GM18505 (cell line): ENCODE results near the gene MAPT.
"Not testable (repeated sequence)": the region's sequence is repeated elsewhere in the genome, so short reads cannot be mapped to it uniquely, and the experiment has no call there.

Source experiments
- ATAC-seq: cut with Tn5 transposase; IDR thresholded peaks from one replicate; pipeline ENCODE4 v1.9.1; 2021; ENCODE audit not compliant: unreplicated experiment
- POLR2A ChIP-seq: IDR thresholded peaks from 4 replicates; pipeline ENCODE4 v1.6.1; 2011; ENCODE audit warnings: borderline replicate concordance; ENCODE audit not compliant: insufficient read depth, insufficient read length; ENCODE audit errors: extremely low read depth

Gene MAPT

DNA sequence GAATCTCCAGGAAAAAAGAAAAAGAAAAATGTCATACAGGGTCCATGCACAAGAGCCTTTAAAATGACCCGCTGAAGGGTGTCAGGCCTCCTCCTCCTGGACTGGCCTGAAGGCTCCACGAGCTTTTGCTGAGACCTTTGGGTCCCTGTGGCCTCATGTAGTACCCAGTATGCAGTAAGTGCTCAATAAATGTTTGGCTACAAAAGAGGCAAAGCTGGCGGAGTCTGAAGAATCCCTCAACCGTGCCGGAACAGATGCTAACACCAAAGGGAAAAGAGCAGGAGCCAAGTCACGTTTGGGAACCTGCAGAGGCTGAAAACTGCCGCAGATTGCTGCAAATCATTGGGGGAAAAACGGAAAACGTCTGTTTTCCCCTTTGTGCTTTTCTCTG lies 105.5 kb downstream of the MAPT start:
- no peak for ATAC-seq
- TF ChIP-seq POLR2A = no peak

- TF ChIP-seq POLR2A = no peak
Observed at GRCh38 chr17:46000292-46000691, 105.9 kb downstream of the MAPT start.

DNA sequence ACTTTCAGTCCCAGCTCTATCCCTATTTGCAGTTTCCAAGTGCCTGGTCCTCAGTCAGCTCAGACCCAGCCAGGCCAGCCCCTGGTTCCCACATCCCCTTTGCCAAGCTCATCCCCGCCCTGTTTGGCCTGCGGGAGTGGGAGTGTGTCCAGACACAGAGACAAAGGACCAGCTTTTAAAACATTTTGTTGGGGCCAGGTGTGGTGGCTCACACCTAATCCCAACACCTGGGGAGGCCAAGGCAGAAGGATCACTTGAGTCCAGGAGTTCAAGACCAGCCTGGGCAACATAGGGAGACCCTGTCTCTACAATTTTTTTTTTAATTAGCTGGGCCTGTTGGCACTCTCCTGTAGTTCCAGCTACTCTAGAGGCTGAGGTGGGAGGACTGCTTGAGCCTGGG lies 106.4 kb downstream of the MAPT start:
- ATAC-seq = no peak
- no peak for TF ChIP-seq POLR2A

More at GRCh38 chr17:46000292-46000691, 105.9 kb downstream of the MAPT start:
- no peak for ATAC-seq

- ATAC-seq = no peak
Observed at GRCh38 chr17:46001390-46002310, 107.3 kb downstream of the MAPT start.

GRCh38 chr17:46002311-46002972 lies 108.1 kb downstream of the MAPT start:
- no peak for ATAC-seq
- TF ChIP-seq POLR2A = no peak

More at GRCh38 chr17:46001390-46002310, 107.3 kb downstream of the MAPT start:
- no peak for TF ChIP-seq POLR2A

GRCh38 chr17:46002973-46003316 lies 108.6 kb downstream of the MAPT start:
- ATAC-seq = no peak
- no peak for TF ChIP-seq POLR2A

- no peak for TF ChIP-seq POLR2A
- ATAC-seq = no peak
Observed at GRCh38 chr17:46003907-46004748, 109.8 kb downstream of the MAPT start.

- not testable (repeated sequence) for ATAC-seq
Observed at GRCh38 chr17:46006082-46006481, 111.7 kb downstream of the MAPT start.

GRCh38 chr17:46007461-46007965 lies 113.2 kb downstream of the MAPT start:
- no peak for TF ChIP-seq POLR2A
- no peak for ATAC-seq

GRCh38 chr17:46008591-46008990 lies 114.2 kb downstream of the MAPT start:
- no peak for ATAC-seq
- no peak for TF ChIP-seq POLR2A

GRCh38 chr17:46009681-46010596 lies 115.6 kb downstream of the MAPT start:
- TF ChIP-seq POLR2A = no peak
- no peak for ATAC-seq

- no peak for TF ChIP-seq POLR2A
- ATAC-seq = no peak
Observed at GRCh38 chr17:46010597-46011186, 116.3 kb downstream of the MAPT start.
